Adipocyte (in vitro differentiated cells): ENCODE measurements around the gene SLC41A3.

Experiments
- DNase-seq: peaks from one replicate; pipeline ENCODE4 v3.0.0-alpha.2; 2015; ENCODE audit warnings: low read depth
- H3K27me3 ChIP-seq: replicated peaks from 2 replicates; pipeline ENCODE4 v1.7.0; 2013; ENCODE audit warnings: mild to moderate bottlenecking, low read length, moderate library complexity; ENCODE audit not compliant: control insufficient read depth, insufficient read depth
- H3K36me3 ChIP-seq: 2 replicates; pipeline ENCODE4 v1.7.0; 2013; ENCODE audit warnings: low read length, mild to moderate bottlenecking, moderate library complexity; ENCODE audit not compliant: control insufficient read depth, insufficient read depth, severe bottlenecking
- H3K4me1 ChIP-seq: 2 replicates; pipeline ENCODE4 v1.7.0; 2013; ENCODE audit warnings: mild to moderate bottlenecking, low read length, moderate library complexity; ENCODE audit not compliant: control insufficient read depth, insufficient read depth
- H3K4me3 ChIP-seq: 2 replicates; pipeline ENCODE4 v1.7.0; 2013; ENCODE audit warnings: mild to moderate bottlenecking, low read length, moderate library complexity
- H3K9ac ChIP-seq: 2 replicates; pipeline ENCODE4 v1.7.0; 2013; ENCODE audit warnings: mild to moderate bottlenecking, low read length, moderate library complexity
- H3K9me3 ChIP-seq: 2 replicates; pipeline ENCODE4 v1.7.0; 2013; ENCODE audit warnings: mild to moderate bottlenecking, low read length, moderate library complexity; ENCODE audit not compliant: control insufficient read depth

SLC41A3 gene

DNA sequence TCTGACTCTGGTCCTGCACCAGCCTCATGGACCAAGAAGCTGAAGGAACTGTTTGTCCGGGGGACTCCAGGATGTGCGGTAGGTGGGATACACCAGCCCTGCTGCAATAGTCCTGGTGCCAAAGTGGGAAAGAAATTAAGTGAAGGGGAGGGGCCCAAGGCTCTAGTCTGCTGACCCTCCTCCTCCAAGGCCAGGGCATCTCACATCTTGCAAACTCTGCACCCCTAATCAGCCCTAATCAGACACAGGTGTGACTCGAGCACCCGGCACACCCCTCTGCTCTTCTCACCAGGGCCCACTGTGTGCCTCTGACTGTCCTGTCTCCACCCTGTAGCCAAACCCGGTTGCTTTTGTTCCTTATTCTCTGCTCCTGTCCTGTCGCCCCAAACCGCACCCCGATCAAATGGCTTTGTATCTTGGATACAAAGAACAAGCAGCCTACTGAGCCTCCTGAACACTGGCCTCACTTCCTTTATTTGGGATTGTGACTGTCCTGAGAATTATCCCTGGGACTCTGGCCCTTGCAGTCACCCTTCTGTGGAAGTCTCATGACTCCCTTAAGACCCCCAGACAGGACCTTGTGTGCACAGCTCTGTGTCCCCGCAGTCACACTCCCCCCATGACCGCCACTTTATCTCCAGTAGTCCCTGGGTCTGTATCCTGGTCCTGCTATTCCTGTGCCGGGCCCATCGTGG lies 26.7 kb upstream of the SLC41A3 start:
- Histone ChIP-seq H3K27me3 (peaks cover 2% of the 10 kb centered on the region), H3K4me3 (no peak overlapping the region), H3K9me3 (no peaks in the 10 kb centered on the region), H3K36me3 (peaks cover 62% of the 10 kb centered on the region), H3K9ac (no peak overlapping the region), H3K4me1 (no peaks in the 10 kb centered on the region)
- no peak for DNase-seq

DNA sequence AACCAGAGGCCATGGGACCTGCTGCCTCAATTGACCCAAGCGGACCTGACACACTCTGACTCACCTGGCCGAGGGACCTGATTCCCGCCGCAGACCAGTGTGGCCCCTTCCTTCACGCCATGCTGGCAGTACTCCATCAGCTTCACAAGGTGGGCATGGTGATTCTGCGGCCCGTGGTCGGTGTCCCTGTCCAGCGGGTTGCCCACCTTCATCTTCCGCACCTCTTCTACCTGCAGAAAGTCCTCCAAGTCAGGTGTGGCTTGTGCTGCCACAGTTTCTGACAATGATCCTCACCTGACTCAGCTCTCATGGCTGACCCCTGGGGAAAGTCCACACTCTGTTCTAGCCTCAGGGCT lies 25.9 kb upstream of the SLC41A3 start:
- no peak overlapping the region for H3K4me3 ChIP-seq
- no peak for DNase-seq
- H3K4me1 ChIP-seq = no peaks in the 10 kb centered on the region
- H3K9ac ChIP-seq = no peak overlapping the region
- H3K9me3 ChIP-seq = no peaks in the 10 kb centered on the region
- peaks cover 2% of the 10 kb centered on the region for H3K27me3 ChIP-seq
- H3K36me3 ChIP-seq = peaks cover 64% of the 10 kb centered on the region

DNA sequence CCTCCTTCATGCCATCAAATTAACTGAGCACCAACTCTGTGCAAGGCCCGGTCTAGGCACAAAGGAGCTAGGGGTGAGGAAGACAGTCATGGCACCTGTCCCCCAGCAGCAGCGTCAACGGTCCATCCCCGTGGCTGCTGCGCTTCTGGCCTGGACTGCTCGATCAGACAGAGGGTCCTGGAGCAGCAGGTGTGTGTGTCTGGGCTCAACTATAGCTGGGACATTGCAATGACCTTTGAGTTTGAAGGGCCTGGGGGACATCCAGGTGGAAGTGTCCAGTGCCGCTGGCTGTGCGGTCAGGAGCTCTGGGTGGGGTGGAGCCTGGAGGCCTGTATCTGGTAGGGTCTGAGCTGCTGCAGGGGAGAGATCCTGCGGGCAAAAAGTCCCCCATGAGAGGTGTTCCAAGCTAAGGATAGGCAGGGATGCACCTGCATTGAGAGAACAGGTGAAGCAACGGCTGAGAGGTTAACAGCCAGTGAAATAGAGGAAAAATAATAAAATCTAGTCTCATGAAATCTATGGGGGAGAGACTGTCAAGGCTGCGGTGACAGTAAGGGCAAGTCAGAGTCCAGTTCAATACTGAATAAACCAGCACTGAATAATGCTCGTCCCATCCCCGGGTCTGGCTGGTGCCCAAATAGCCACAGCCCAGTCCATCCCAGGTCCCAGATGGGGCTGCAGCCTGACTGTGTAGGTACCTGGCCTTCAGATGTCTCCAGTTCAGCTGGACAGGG lies 25.4 kb upstream of the SLC41A3 start:
- no peak overlapping the region for H3K9ac ChIP-seq
- peaks cover 2% of the 10 kb centered on the region for H3K27me3 ChIP-seq
- no peaks in the 10 kb centered on the region for H3K9me3 ChIP-seq
- DNase-seq = no peak
- no peaks in the 10 kb centered on the region for H3K4me1 ChIP-seq
- no peak overlapping the region for H3K4me3 ChIP-seq
- H3K36me3 ChIP-seq = peaks cover 64% of the 10 kb centered on the region

DNA sequence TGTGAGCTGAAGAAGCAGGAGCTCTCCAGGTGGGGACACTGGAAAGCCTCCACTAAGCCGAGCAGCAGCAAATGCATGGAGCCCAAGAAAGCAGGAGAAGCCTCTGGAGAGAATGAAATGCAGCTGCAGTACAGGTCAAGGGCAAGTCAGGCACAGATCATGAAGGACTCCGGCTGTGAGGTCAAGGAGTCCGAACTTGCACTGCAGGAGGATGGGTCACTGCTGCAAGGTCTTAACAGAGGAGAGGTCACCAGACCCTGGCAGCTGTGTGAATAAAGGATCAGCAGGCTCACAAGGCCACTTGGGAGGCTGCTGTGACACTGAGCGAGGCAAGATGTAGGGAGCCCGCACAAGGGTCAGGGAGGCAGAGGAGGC lies 24.7 kb upstream of the SLC41A3 start:
- H3K27me3 ChIP-seq = peaks cover 2% of the 10 kb centered on the region
- no peaks in the 10 kb centered on the region for H3K4me1 ChIP-seq
- peaks cover 67% of the 10 kb centered on the region for H3K36me3 ChIP-seq
- H3K9me3 ChIP-seq = no peaks in the 10 kb centered on the region
- DNase-seq = no peak
- H3K4me3 ChIP-seq = no peak overlapping the region
- H3K9ac ChIP-seq = no peak overlapping the region

DNA sequence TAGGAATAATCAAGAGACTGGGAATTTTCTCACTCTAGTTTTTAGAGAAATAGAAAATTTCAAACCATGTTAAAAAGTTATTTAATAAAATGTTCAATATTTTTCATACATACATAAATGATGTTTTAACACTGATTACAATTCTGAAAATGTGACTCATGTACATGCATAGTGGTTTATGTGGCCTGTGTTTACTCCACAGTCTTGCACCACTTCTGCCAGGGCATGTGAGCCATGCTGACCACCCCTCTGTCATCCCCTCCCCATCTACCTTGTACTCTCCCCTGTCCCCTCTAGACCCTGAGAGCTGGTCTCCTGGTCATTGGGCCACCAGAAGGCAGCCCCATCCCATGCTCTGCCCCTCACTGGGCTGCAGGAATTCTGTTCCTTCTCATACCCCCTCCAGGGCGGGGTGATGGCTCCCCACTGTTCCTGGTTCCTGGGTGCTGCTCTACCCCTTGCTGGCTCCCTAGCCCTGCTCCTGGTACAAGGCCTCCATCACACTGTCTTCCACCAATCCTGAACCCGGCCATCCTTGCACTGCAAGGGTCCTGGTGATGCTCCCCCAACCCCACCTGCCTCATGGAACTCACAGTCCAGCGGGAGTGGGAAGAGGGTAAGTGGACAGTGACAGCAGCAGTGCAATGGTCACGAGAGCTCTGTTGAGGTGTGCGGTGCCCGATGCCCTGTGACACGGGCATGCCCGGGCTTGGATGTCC lies 24.2 kb upstream of the SLC41A3 start:
- H3K9me3 ChIP-seq = no peaks in the 10 kb centered on the region
- no peak overlapping the region for H3K9ac ChIP-seq
- H3K36me3 ChIP-seq = peaks cover 70% of the 10 kb centered on the region
- H3K4me3 ChIP-seq = no peak overlapping the region
- H3K4me1 ChIP-seq = peaks cover 5% of the 10 kb centered on the region
- H3K27me3 ChIP-seq = peaks cover 2% of the 10 kb centered on the region
- DNase-seq = peak; percentile 10

DNA sequence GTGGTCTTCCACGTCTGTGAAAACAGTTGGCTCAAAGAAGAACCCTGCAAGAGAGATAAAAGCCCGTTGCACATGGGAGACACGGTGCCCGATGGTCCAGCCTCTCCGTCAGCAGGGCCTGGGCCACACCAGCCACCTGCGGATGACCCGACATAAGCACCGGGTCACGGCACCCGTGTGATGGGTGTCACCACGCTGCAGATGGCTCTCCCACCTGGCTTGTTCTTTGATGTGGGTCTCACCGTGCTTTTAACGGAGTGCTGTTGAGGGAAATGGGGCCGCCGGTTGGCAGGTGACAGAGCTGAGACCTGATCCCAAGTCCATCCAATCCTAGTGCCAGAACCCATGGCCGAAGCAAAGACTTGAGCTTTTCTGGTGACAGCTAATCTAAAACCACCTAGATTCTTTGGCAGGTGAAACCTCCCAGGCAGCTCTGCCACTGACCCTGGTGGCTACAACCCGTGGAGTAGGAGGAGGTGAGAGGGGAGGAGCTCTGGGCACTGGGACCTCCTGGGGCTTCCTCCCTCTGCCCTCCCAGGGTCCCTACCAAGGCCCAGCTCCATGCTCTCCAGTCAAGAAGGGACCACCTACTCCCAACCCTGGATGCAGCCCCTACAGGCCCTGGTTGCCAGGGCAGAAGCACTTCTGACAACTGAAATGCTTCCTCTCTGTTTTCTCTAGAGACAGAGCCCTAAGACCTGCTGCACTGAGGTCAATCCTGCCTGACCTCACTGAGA lies 23.4 kb upstream of the SLC41A3 start:
- no peak for DNase-seq
- Histone ChIP-seq H3K9ac (no peak overlapping the region), H3K27me3 (peaks cover 2% of the 10 kb centered on the region), H3K4me3 (no peak overlapping the region), H3K9me3 (no peaks in the 10 kb centered on the region), H3K4me1 (peaks cover 12% of the 10 kb centered on the region), H3K36me3 (peaks cover 69% of the 10 kb centered on the region)

DNA sequence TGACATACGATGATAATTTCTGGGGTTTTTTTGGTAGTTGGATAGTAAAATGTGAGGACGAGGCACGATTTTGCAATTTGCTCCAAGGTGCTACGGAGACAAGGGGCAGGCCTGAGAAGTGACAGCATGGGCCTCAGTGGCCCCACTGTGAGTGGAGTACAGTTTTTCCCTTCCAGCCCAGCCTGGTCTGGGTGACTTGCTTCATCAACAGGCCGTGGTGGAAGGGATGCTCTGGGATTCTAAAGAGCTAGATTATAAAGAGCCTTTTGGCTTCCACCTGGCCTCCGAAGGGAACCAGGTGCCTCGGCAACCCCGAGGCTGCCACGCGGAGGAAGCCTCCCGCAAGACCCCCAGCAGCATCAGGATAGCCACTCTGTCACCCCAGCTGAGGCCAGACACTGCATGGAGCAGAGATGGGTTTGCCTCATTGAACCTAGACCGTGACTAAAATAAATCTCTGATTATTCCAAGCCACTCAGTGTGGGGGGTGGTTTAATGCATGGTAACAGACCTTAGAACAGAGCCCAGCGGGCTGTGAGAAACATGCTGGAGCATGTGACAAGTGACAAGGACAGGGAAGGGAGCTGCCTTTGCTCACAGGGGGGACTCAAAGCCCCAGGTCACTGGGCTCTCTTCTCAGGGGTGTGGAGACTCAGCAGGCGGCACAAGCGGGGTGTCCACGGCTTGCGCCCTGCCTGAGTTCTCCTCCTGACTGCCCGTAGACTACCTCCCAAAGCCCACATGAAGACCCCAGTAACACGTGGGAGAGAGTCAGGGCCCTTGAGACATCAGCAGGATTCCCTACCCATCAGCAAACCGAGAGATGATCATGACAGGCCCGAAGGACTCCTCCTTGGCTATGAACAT lies 22.6 kb upstream of the SLC41A3 start:
- no peak for DNase-seq
- no peak overlapping the region for H3K4me3 ChIP-seq

DNA sequence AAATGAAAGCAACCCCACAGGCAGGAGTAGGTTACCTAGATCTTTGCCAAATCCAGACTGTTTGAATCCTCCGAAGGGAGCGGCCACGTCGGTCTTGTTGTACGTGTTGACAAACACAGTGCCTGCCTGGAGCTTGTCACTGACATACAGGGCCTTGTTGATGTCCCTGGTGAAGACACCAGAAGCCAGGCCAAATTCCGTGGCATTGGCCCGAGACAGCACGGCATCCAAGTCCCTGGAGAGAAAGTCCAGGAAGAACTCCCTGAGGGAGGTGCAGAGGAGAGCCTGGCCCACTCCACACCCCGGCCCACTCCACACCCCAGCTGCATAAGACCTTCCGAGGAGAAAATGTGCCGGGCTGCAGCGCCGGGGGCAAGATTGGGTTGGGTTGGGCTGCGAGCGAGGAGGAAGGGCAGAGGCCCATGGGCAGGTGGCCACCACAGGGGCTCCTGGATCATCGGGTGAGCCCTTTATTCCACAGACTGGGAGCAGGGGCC lies 21.8 kb upstream of the SLC41A3 start:
- peaks cover 22% of the 10 kb centered on the region for H3K4me1 ChIP-seq
- no peak overlapping the region for H3K9ac ChIP-seq
- H3K9me3 ChIP-seq = no peaks in the 10 kb centered on the region
- H3K36me3 ChIP-seq = peaks cover 72% of the 10 kb centered on the region
- DNase-seq = no peak
- H3K27me3 ChIP-seq = peaks cover 2% of the 10 kb centered on the region
- H3K4me3 ChIP-seq = no peak overlapping the region

More for the DNA sequence above, 22.6 kb upstream of the SLC41A3 start:
- H3K4me1 ChIP-seq = peaks cover 20% of the 10 kb centered on the region
- H3K27me3 ChIP-seq = peaks cover 2% of the 10 kb centered on the region
- H3K9ac ChIP-seq = no peak overlapping the region
- no peaks in the 10 kb centered on the region for H3K9me3 ChIP-seq
- peaks cover 65% of the 10 kb centered on the region for H3K36me3 ChIP-seq

DNA sequence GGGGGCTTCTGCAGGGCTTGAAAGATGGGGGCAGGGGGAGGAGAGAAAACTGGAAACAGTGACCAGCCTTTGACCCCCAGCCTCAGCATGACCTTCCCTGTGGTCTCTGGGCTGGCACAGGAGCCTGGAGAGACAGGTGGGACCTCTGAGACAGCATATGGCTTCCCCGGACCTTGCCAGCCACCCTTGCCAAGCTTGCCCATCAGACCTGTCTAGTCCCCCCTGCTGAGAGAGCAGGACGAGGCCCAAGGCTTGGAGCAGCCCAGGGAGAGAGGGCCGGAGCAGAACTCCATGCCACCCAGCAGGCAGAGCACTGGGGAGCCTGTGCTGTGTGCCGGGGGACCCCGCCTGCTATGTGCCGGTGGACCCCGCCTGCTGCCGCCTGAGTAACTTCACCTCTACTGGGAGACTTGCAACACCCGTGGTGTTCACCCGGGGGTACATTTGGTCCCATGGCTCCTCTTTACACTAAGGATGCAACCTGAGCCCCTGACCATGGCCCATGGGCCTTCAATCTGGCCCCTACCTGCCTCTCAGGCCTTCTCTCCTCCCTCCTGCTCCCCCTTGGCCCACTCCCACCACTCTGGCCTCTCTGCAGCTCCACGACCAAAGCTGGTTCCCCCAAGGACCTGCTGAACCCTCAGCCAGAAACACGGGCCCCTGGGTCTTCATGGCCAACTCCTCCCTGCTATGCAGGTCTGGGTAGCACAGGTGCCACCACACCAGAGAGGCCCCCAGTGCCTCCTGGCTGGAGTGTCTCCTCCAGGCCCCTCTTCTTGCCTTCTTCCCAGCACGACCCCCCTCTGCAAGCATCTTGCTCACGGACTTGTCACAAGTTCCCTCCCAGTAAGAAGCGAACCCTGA lies 21.1 kb upstream of the SLC41A3 start:
- H3K9ac ChIP-seq = no peak overlapping the region
- H3K27me3 ChIP-seq = peaks cover 2% of the 10 kb centered on the region
- H3K36me3 ChIP-seq = peaks cover 68% of the 10 kb centered on the region
- H3K4me3 ChIP-seq = no peak overlapping the region
- peaks cover 22% of the 10 kb centered on the region for H3K4me1 ChIP-seq
- no peaks in the 10 kb centered on the region for H3K9me3 ChIP-seq
- DNase-seq = no peak
